Measurements from ENCODE around the gene NKG7.

The NKG7 gene

DNA sequence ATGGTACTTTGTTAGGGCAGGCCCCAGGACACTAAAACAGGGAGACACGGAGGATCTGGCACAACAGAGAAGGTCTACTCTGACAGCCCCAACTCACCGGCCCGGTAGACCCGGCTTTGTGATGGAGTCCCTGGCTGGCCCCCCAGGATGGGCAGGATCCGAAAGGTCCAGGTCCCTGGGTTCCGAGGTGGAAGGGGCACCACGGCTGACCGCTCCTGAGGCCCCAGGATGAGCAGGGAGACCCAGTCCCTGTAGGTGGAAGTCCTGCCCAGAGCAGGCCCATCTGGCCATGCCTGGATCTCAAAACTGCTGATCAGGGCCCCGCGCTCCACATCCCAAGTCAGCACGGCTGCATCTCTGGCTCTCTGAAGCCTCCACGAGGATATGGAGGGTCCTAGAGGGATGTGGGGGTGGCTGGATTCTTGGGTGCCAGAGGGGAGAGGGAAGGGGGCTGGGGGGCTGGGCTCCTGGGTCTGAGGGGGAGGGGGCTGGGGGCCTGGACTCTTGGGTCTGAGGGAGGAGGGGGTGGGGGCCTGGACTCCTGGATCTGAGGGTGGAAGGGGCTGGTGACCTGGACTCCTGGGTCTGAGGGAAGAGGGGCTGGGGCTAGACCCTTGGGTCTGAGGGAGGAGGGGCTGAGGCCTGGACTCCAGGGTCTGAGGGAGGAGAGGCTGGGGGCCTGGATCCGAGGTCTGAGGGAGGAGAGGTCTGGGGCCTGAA, 35.2 kb downstream of the NKG7 start:
- DNase-seq (ENCODE audit: low read depth): no peak

DNA sequence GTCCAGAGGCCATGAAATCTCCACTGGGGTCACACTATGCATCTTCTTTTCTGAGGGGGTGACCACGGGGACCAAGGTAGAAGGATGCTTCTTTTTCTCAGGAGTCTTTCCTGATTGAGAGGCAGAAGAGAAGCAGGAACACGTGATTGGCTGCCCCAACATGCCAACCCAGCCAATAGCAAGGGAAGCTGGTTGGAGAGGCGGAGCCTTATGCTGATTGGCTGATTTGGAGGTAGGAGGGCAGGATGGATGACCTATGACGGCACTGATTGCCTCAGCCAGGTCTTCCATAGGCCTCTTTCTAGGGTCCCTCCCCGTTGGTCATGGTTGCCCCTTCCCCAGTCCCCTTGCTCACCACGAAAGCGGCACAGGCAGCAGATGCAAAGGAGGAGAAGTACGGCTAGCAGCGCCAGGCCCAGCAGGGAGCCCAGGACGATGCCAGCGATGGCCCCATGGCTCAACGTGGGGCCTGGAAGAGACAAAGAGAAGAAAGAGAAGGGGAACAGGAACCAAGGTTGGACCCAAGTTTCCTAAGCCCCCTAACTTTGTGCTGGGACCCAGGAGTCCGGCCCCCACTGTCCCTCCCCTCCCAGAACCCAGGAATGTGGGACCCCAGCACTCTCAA, 38.5 kb downstream of the NKG7 start:
- DNase-seq (ENCODE audit: low read depth): no peak

DNA sequence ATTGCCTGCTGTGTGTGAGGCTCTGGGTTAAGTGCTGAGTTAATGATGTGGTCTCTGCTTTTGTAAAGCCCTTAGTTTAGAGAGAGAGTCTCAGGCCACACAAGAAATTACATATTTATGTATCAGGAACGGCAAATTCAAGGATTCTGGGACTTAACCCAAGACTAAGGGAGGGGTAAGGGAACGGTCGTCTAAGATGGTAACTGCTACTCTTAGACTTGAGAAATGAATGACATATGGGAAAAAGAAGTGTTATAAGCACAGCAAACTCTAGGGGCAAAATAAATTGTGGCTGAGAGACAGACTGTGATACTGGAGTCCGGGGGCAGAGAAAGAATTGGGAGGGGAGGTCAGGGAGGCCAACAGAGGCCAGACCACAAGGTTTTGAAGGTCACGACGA, 40.7 kb downstream of the NKG7 start:
- DNase-seq (ENCODE audit: low read depth): no peak

DNA sequence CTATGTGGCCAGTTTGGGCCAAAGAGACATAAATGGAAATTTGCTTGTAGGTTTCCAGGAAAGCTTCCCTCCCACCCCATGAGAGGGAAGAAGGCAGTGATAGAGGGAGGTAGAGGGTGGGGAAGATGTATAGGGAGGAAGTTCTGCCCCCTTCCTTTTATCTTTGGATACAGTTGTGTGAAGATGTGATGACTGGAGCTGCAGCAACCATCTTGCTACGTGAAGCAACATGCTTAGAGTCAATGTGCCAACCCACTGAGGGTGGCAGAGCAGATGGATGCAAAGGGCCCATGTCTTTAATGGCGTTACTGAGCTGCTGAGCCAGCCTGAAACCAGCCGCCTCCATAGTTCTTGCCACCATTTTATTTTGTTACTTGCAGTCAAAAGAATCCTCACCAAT, 41.3 kb downstream of the NKG7 start:
- no peak for DNase-seq (ENCODE audit: low read depth)

DNA sequence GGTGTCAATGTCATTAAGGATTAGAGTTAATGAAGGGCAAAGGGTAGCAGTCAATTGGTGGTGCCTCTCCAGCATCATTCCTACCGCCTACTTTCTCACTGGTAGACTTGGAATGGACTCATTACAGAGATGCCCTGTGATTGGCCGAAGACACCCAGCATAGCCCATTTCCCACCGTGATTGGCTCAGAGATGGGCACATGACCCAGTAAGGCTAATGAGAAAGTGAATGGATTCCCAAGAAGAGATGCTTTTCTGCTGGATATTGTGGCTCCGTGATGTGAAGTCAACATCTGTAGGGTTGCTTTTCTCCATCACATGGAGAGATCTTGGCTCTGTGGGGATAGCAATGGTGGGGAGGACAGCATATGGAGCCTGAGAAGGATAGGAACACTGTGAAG, 42.1 kb downstream of the NKG7 start:
- no peak for DNase-seq (ENCODE audit: low read depth)

- DNase-seq (ENCODE audit: low read depth): no peak
These were observed 43.0 kb downstream of the NKG7 start for GRCh38 chr19:51329411-51329810.

- DNase-seq (ENCODE audit: low read depth): peak; percentile 30
These were observed 45.1 kb downstream of the NKG7 start for GRCh38 chr19:51327066-51328001.

- no peak for DNase-seq (ENCODE audit: low read depth)
These were observed 46.0 kb downstream of the NKG7 start for GRCh38 chr19:51326216-51327065.

DNA sequence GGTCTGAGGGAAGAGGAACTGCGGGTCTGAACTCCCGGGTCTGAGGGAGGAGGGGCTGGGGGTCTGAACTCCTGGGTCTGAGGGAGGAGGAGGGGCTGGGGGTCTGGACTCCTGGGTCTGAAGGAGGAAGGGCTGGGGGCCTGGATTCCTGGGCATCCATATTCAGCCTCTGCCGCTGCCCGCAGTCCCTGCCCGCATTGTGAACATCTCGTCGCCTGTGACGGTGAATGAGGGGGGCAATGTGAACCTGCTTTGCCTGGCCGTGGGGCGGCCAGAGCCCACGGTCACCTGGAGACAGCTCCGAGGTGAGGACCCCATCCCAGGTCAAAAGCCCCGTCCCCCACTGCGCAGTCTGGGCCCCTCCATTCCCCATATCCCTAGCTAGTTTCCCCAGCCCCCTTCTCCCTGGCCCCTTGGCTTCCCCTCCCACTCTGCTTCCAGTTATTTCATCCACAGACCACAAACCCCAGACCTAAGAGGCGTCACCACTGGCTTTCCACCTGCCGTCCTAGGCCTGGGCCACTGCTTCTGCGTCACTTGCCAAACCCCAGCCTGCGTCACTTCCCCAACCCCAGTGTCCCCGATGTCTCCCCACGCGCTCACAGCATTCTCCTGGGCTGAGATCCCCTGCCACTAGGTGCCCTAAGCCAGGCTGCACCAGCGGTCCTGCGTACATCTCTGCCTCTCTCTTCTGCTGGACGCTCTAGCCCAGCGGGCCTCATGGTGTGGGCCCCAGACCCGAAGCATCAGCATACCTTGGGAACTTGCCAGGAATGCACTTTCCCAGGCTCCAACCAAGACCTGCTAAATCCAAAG, 47.1 kb downstream of the NKG7 start:
- DNase-seq (ENCODE audit: low read depth): no peak

DNA sequence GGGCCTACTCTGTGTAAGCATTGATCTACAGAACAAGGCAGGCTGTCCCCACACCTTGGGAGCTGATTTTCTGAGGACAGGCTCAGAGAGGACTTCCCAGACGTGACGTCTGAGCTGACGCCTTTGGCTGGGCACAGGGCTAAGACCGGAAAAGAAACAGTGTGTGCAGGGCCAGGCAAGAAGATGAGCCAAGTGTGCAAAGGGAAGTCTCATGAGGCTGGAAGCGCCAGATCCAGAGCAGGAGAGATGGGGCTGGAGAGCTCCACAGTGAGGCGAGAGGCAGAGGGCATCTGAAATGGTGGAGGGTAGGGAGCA, 48.3 kb downstream of the NKG7 start:
- DNase-seq (ENCODE audit: low read depth): no peak

- DNase-seq (ENCODE audit: low read depth): no peak
These were observed 48.8 kb downstream of the NKG7 start for GRCh38 chr19:51323481-51324166.

- DNase-seq (ENCODE audit: low read depth): no peak
These were observed 50.7 kb downstream of the NKG7 start for GRCh38 chr19:51321799-51322198.
